Measurements from ENCODE around the gene PDE11A.

DNA sequence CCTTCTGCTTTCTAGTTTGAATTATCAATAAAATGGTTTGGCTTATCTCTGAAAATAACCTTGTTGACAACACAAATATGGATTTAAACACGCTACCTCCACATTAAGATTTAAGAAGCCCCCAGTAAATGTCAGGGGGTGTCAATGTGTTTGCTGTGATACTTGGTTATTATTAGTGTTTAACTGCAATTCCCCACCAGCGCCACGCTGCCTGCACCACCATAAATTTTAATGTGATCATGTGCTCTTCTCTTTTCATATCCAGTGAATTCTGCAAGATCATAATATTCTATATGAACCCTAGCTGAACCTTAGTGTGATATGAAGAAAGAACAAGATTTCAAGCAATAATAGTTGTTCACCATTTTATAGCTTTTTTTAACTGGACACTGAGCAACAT lies 349.3 kb downstream of the PDE11A start:
- TF ChIP-seq CTCF (conservative IDR thresholded peaks at IDR 0.05; ENCODE audit: low read depth in 2 of 2) (no peak), EZH2 (IDR thresholded peaks at IDR 0.05; ENCODE audit: low read depth, unreplicated experiment) (no peak), EZH2phosphoT487 (IDR thresholded peaks at IDR 0.05; ENCODE audit: unreplicated experiment) (no peak), POLR2AphosphoS5 (IDR thresholded peaks at IDR 0.05; ENCODE audit: low read depth) (no peak), ZNF114 (CRISPR knock-in tag; IDR thresholded peaks at IDR 0.05) (no peak)
